VCaP (cell line): ENCODE data around the gene TXNDC2.
A peak's percentile ranks its signal among the peaks of the same experiment; 100 is the strongest.

ENCODE experiments used
- H3K27ac ChIP-seq: fragments of 450-650 bp; 2 replicates; pipeline ENCODE4 v1.5.1; 2017
- CTCF ChIP-seq: fragments of 450-650 bp; conservative IDR thresholded peaks from 2 replicates; pipeline ENCODE4 v1.5.1; 2017; ENCODE audit warnings: mild to moderate bottlenecking, moderate library complexity

The TXNDC2 gene

DNA sequence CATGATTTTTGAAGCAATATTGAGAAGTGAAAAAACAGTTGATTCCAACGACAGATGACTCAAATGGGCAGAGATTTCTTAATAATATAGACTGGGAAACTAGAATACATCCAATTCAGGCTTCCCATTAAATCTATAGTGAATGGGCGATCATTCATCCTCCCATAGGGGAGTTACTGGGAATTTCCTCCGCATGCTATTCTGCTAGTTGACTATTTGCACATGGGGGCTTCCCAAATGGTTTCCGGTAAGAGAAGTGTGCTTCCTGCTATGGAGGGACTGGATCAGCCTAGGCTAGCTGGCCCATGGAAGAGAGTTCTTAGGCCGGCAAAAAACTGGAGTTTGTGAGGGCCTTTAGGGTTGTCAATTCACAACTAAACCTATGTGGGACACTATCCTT is 25.5 kb downstream of the TXNDC2 start:
- TF ChIP-seq CTCF, result no peak
- H3K27ac ChIP-seq, result no peak overlapping the region

DNA sequence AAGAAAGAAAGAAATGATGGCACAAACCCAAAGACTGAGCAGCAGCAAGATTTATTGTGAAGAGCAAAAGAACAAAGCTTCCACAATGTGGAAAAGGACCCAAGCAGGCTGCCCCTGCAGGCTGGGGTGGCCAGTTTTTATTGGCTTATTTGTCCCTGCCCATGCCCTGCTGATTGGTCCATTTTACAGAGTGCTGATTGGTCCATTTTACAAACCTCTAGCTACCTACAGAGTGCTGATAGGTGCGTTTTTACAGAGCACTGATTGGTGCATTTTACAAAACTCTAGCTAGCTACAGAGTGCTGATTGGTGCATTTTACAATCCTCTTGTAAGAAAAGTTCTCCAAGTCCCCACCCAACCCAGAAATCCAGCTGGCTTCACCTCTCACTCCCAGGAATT is 26.5 kb downstream of the TXNDC2 start:
- H3K27ac ChIP-seq, result peak overlapping the region; percentile 97

GRCh38 chr18:9913151-9913525 is 27.4 kb downstream of the TXNDC2 start:
- TF ChIP-seq CTCF, result no peak
- peak overlapping the region; percentile 97 for H3K27ac ChIP-seq

DNA sequence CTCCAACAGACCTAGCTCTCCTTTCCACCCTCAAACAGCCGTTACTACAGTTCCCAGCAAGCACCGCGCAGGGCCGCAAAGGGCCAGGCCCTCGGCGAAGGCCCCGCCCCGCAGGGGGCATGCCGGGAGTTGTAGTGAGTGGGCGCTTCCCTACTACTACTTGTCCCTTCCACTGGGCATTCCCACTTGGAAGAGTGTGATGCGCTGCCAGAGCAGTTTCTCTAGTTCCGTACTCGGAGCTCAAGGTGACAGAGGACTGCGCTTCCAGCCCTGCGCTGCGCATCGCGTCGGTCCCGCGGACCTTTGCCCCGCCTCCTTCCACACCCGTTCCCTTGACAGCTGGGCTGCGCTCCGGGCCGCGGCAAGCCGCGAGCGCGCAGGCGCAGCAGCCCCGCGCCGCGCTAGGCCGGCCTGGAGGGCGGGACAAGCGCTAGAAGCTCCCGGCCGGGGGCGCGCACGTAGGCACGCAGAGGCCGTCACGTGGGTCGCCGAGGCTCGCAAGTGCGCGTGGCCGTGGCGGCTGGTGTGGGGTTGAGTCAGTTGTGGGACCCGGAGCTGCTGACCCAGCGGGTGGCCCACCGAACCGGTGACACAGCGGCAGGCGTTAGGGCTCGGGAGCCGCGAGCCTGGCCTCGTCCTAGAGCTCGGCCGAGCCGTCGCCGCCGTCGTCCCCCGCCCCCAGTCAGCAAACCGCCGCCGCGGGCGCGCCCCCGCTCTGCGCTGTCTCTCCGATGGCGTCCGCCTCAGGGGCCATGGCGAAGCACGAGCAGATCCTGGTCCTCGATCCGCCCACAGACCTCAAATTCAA is 28.0 kb downstream of the TXNDC2 start, which contains the start of gene VAPA:
TSS of gene VAPA (plus strand) at position 491 of the 808 bp plus-strand sequence. CDS start at position 732, 241 bp downstream.
- TF ChIP-seq CTCF, result no peak
- peak within 1 kb of the TSS; percentile 97 for H3K27ac ChIP-seq

DNA sequence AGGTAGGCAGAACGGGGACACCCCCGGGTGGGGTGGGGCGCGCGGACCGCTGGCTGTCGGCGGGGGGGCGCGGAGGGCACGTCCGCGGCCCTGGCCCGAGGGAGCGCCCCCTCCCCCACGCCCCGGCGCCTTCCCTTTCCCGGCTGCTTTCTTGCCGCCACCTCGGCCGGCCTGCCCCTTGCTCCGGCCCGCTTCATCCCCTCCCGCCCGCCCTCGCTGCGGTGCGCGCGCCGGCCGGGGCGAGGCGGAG is 28.5 kb downstream of the TXNDC2 start:
- no peak for TF ChIP-seq CTCF
- peak overlapping the region; percentile 97 for H3K27ac ChIP-seq

- TF ChIP-seq CTCF, result no peak
- peak overlapping the region; percentile 97 for H3K27ac ChIP-seq
Measured at GRCh38 chr18:9914584-9915290, 29.0 kb downstream of the TXNDC2 start.

- H3K27ac ChIP-seq, result peak overlapping the region; percentile 97
- TF ChIP-seq CTCF, result no peak
Measured at GRCh38 chr18:9915291-9916076, 29.7 kb downstream of the TXNDC2 start.
